ENCODE measurements around the gene HERC3.

The HERC3 gene

GRCh38 chr4:88696630-88697029 lies 104.3 kb downstream of the HERC3 start:
- no peak for DNase-seq (ENCODE audit: low read depth)
- TF ChIP-seq CTCF (conservative IDR thresholded peaks at IDR 0.05; ENCODE audit: low read depth, low read length) = no peak
- peak overlapping the region; percentile 72 for H3K4me3 ChIP-seq (ENCODE audit: low read length)

- no peak for TF ChIP-seq CTCF (conservative IDR thresholded peaks at IDR 0.05; ENCODE audit: low read depth, low read length)
- H3K4me3 ChIP-seq (ENCODE audit: low read length) = peak overlapping the region; percentile 72
- DNase-seq (ENCODE audit: low read depth) = no peak
Observed at GRCh38 chr4:88697141-88697540, 104.9 kb downstream of the HERC3 start.

- TF ChIP-seq CTCF (conservative IDR thresholded peaks at IDR 0.05; ENCODE audit: low read depth, low read length) = no peak
- DNase-seq (ENCODE audit: low read depth) = no peak
- H3K4me3 ChIP-seq (ENCODE audit: low read length) = peak within 1 kb of the TSS; percentile 72
Observed at GRCh38 chr4:88697588-88698329, 105.5 kb downstream of the HERC3 start, which contains the start of gene NAP1L5. Gene NAP1L5, minus strand, starts transcription at chr4:88697829. Its CDS starts 75 bp downstream, at chr4:88697754.

- no peak for DNase-seq (ENCODE audit: low read depth)
- no peak for TF ChIP-seq CTCF (conservative IDR thresholded peaks at IDR 0.05; ENCODE audit: low read depth, low read length)
- no peak overlapping the region for H3K4me3 ChIP-seq (ENCODE audit: low read length)
Observed at GRCh38 chr4:88698519-88698918, 106.2 kb downstream of the HERC3 start.

GRCh38 chr4:88702782-88703181 lies 110.5 kb downstream of the HERC3 start:
- H3K4me3 ChIP-seq (ENCODE audit: low read length) = no peak overlapping the region
- TF ChIP-seq CTCF (conservative IDR thresholded peaks at IDR 0.05; ENCODE audit: low read depth, low read length) = no peak
- DNase-seq (ENCODE audit: low read depth) = no peak

- TF ChIP-seq CTCF (conservative IDR thresholded peaks at IDR 0.05; ENCODE audit: low read depth, low read length) = no peak
- DNase-seq (ENCODE audit: low read depth) = no peak
- no peak overlapping the region for H3K4me3 ChIP-seq (ENCODE audit: low read length)
Observed at GRCh38 chr4:88705223-88705622, 112.9 kb downstream of the HERC3 start.

- no peak overlapping the region for H3K4me3 ChIP-seq (ENCODE audit: low read length)
- DNase-seq (ENCODE audit: low read depth) = peak; percentile 21
- TF ChIP-seq CTCF (conservative IDR thresholded peaks at IDR 0.05; ENCODE audit: low read depth, low read length) = no peak
Observed at GRCh38 chr4:88705805-88706492, 113.7 kb downstream of the HERC3 start.

Measured in retinal pigment epithelial cell (primary cell).